Brain microvascular endothelial cell (primary cell): ENCODE data around the gene RDM1.

Source experiments
- DNase-seq: peaks from one replicate; pipeline ENCODE4 v3.0.0-alpha.2; 2020
- H3K27ac ChIP-seq: fragments of 250-450 bp; sonication (Bioruptor Pico); 2 replicates; pipeline ENCODE4 v1.5.1; 2020; ENCODE audit warnings: mild to moderate bottlenecking, moderate library complexity
- H3K27me3 ChIP-seq: fragments of 250-450 bp; sonication (Bioruptor Pico); replicated peaks from 2 replicates; pipeline ENCODE4 v1.5.1; 2020; ENCODE audit warnings: mild to moderate bottlenecking
- H3K36me3 ChIP-seq: fragments of 250-450 bp; sonication (Bioruptor Pico); replicated peaks from 2 replicates; pipeline ENCODE4 v1.5.1; 2020; ENCODE audit warnings: mild to moderate bottlenecking
- H3K4me3 ChIP-seq: 2 replicates; pipeline ENCODE4 v1.5.1; 2011; ENCODE audit warnings: low read depth, mild to moderate bottlenecking, control low read depth, low read length, moderate library complexity
- CTCF ChIP-seq: IDR thresholded peaks from 2 replicates; pipeline ENCODE4 v1.5.1; 2011; ENCODE audit warnings: low read depth, mild to moderate bottlenecking, moderate library complexity, low read length, control low read depth, inconsistent platforms; ENCODE audit errors: missing control alignments
- in situ Hi-C: cut with HindIII; loops from 2 replicates; pipeline ENCODE4 v1.10.0; 2017; ENCODE audit warnings: low sequenced_read_pairs, low pct_ligation_motif_present

The RDM1 gene

GRCh38 chr17:35930211-35931065 lies at the start of gene RDM1:
RDM1 (minus strand) TSS chr17:35930773; CDS start chr17:35930727, 46 bp downstream.
- Histone ChIP-seq H3K27me3 (no peaks in the 10 kb centered on the region), H3K27ac (no peak within 1 kb of the TSS), H3K36me3 (no peaks in the 10 kb centered on the region), H3K4me3 (peak within 1 kb of the TSS; percentile 48)
- no peak for TF ChIP-seq CTCF
- in situ Hi-C loops: no loop called here
- peak; percentile 53 for DNase-seq

- no peak for DNase-seq
- Histone ChIP-seq H3K36me3 (no peaks in the 10 kb centered on the region), H3K4me3 (no peak overlapping the region), H3K27ac (no peak overlapping the region), H3K27me3 (no peaks in the 10 kb centered on the region)
- no peak for TF ChIP-seq CTCF
- in situ Hi-C loops: no loop called here
Measured at GRCh38 chr17:35978346-35978745, 47.8 kb upstream of the RDM1 start.

GRCh38 chr17:35977509-35977908 lies 46.9 kb upstream of the RDM1 start:
- no peak for DNase-seq
- in situ Hi-C loops: no loop called here
- H3K36me3 ChIP-seq: no peaks in the 10 kb centered on the region
- H3K27me3 ChIP-seq: no peaks in the 10 kb centered on the region
- H3K4me3 ChIP-seq: no peak overlapping the region
- no peak overlapping the region for H3K27ac ChIP-seq
- no peak for TF ChIP-seq CTCF

- in situ Hi-C loops: no loop called here
- Histone ChIP-seq H3K27me3 (no peaks in the 10 kb centered on the region), H3K36me3 (no peaks in the 10 kb centered on the region), H3K27ac (no peak overlapping the region), H3K4me3 (no peak overlapping the region)
- TF ChIP-seq CTCF: no peak
- peak; percentile 36 for DNase-seq
Measured at GRCh38 chr17:35973333-35974260, 43.0 kb upstream of the RDM1 start.

GRCh38 chr17:35972945-35973332 lies 42.4 kb upstream of the RDM1 start:
- Histone ChIP-seq H3K36me3 (no peaks in the 10 kb centered on the region), H3K27ac (no peak overlapping the region), H3K27me3 (no peaks in the 10 kb centered on the region), H3K4me3 (no peak overlapping the region)
- in situ Hi-C loops: no loop called here
- DNase-seq: no peak
- no peak for TF ChIP-seq CTCF
